ENCODE data around the gene ASIC1. TPM values are rescaled to one million over a fixed set of nuclear protein-coding genes. Genes with fewer than 3 reads are reported as not detected.

The ASIC1 gene
- total RNA-seq, 4 donors from 2014 or later = 0.70 to 5.7 (median 1.5) TPM; not detected in 1

GRCh38 chr12:50103351-50103750 lies 46.0 kb downstream of the ASIC1 start:
- Histone ChIP-seq H3K27me3 (no peaks in the 10 kb centered on the region), H3K27ac (peak overlapping the region in 2 of 4 donors; percentile 71 to 85), H3K4me3 (peak overlapping the region in 2 of 4 donors; percentile 54 to 56), H3K9me3 (no peaks in the 10 kb centered on the region), H3K36me3 (peaks cover 0 to 21% (median 0%) of the 10 kb centered on the region in 3 donors), H3K4me1 (peaks cover 0 to 33% (median 2%) of the 10 kb centered on the region in 4 donors)
- TF ChIP-seq CTCF (IDR thresholded peaks at IDR 0.05) (no peak), POLR2A (IDR thresholded peaks at IDR 0.05) (no peak)
- DNase-seq = no peak

- Histone ChIP-seq H3K4me1 (peaks cover 0 to 35% (median 2%) of the 10 kb centered on the region in 4 donors), H3K27ac (peak within 1 kb of the TSS in 3 of 4 donors; percentile 61 to 85 (median 71)), H3K27me3 (no peaks in the 10 kb centered on the region), H3K4me3 (peak within 1 kb of the TSS in 3 of 4 donors; percentile 11 to 56 (median 54)), H3K36me3 (peaks cover 0 to 17% (median 0%) of the 10 kb centered on the region in 3 donors), H3K9me3 (no peaks in the 10 kb centered on the region)
- TF ChIP-seq POLR2A (IDR thresholded peaks at IDR 0.05) (peak; percentile 96 to 97), CTCF (IDR thresholded peaks at IDR 0.05) (peak in 2 of 6 experiments; percentile 23 to 30)
- peak in 2 of 3 donors; percentile 86 to 92 for DNase-seq
These were observed 46.4 kb downstream of the ASIC1 start, which contains the start of gene GPD1 for GRCh38 chr12:50103767-50104321. Gene GPD1 (plus strand): TSS chr12:50104008. CDS start chr12:50104051, 43 bp downstream.

GRCh38 chr12:50104417-50105366 lies 47.3 kb downstream of the ASIC1 start:
- H3K4me1 ChIP-seq = peaks cover 4 to 43% (median 6%) of the 10 kb centered on the region in 4 donors
- H3K9me3 ChIP-seq = no peaks in the 10 kb centered on the region
- no peak for TF ChIP-seq CTCF (IDR thresholded peaks at IDR 0.05)
- TF ChIP-seq POLR2A (IDR thresholded peaks at IDR 0.05) = peak; percentile 33 to 86
- DNase-seq = peak in 2 of 3 donors; percentile 74 to 84
- H3K27me3 ChIP-seq = no peaks in the 10 kb centered on the region
- peak overlapping the region in 3 of 4 donors; percentile 61 to 85 (median 71) for H3K27ac ChIP-seq
- peak overlapping the region in 3 of 4 donors; percentile 11 to 56 (median 54) for H3K4me3 ChIP-seq
- H3K36me3 ChIP-seq = peaks cover 0 to 8% (median 0%) of the 10 kb centered on the region in 3 donors

- H3K27me3 ChIP-seq = no peaks in the 10 kb centered on the region
- no peaks in the 10 kb centered on the region for H3K36me3 ChIP-seq
- H3K4me1 ChIP-seq = peaks cover 4 to 56% (median 18%) of the 10 kb centered on the region in 4 donors
- H3K4me3 ChIP-seq = peak overlapping the region in 2 of 4 donors; percentile 54 to 56
- TF ChIP-seq POLR2A (IDR thresholded peaks at IDR 0.05) = no peak
- TF ChIP-seq CTCF (IDR thresholded peaks at IDR 0.05) = no peak
- no peak for DNase-seq
- no peaks in the 10 kb centered on the region for H3K9me3 ChIP-seq
- peak overlapping the region in 3 of 4 donors; percentile 59 to 85 (median 71) for H3K27ac ChIP-seq
These were observed 48.6 kb downstream of the ASIC1 start for GRCh38 chr12:50105913-50106450.

GRCh38 chr12:50106907-50107306 lies 49.5 kb downstream of the ASIC1 start:
- H3K4me3 ChIP-seq = no peak overlapping the region
- TF ChIP-seq POLR2A (IDR thresholded peaks at IDR 0.05) (no peak), CTCF (IDR thresholded peaks at IDR 0.05) (no peak)
- H3K27me3 ChIP-seq = no peaks in the 10 kb centered on the region
- peak overlapping the region in 1 of 4 donors; percentile 73 for H3K27ac ChIP-seq
- H3K4me1 ChIP-seq = peaks cover 4 to 61% (median 21%) of the 10 kb centered on the region in 4 donors
- DNase-seq = no peak
- H3K36me3 ChIP-seq = no peaks in the 10 kb centered on the region
- H3K9me3 ChIP-seq = no peaks in the 10 kb centered on the region
